ENCODE measurements around the gene FOS.

FOS gene

GRCh38 chr14:75315144-75315543 is 36.5 kb downstream of the FOS start:
- Histone ChIP-seq H3K27ac (ENCODE audit: low read length) (no peak overlapping the region), H3K27me3 (ENCODE audit: insufficient read depth, low read length) (no peaks in the 10 kb centered on the region), H3K9me3 (ENCODE audit: insufficient read depth, low read depth, low read length) (no peaks in the 10 kb centered on the region), H3K9ac (ENCODE audit: low read depth, low read length) (no peak overlapping the region), H3K4me1 (ENCODE audit: insufficient read depth, low read length) (no peaks in the 10 kb centered on the region; the same call in 1 of the 2 replicates), H3K4me3 (ENCODE audit: low read length) (no peak overlapping the region), H3K36me3 (ENCODE audit: insufficient read depth, low read depth, low read length) (no peaks in the 10 kb centered on the region)

GRCh38 chr14:75317148-75317547 is 38.5 kb downstream of the FOS start:
- Histone ChIP-seq H3K4me3 (ENCODE audit: low read length) (no peak overlapping the region), H3K9me3 (ENCODE audit: insufficient read depth, low read depth, low read length) (no peaks in the 10 kb centered on the region), H3K27me3 (ENCODE audit: insufficient read depth, low read length) (no peaks in the 10 kb centered on the region), H3K4me1 (ENCODE audit: insufficient read depth, low read length) (no peaks in the 10 kb centered on the region), H3K9ac (ENCODE audit: low read depth, low read length) (no peak overlapping the region), H3K36me3 (ENCODE audit: insufficient read depth, low read depth, low read length) (no peaks in the 10 kb centered on the region), H3K27ac (ENCODE audit: low read length) (no peak overlapping the region)

- Histone ChIP-seq H3K27ac (ENCODE audit: low read length) (no peak overlapping the region), H3K4me3 (ENCODE audit: low read length) (no peak overlapping the region), H3K36me3 (ENCODE audit: insufficient read depth, low read depth, low read length) (no peaks in the 10 kb centered on the region), H3K27me3 (ENCODE audit: insufficient read depth, low read length) (no peaks in the 10 kb centered on the region), H3K9ac (ENCODE audit: low read depth, low read length) (no peak overlapping the region), H3K4me1 (ENCODE audit: insufficient read depth, low read length) (peaks cover 3% of the 10 kb centered on the region; the same call in 1 of the 2 replicates), H3K9me3 (ENCODE audit: insufficient read depth, low read depth, low read length) (no peaks in the 10 kb centered on the region)
These were observed 39.7 kb downstream of the FOS start for GRCh38 chr14:75318353-75318752.

GRCh38 chr14:75319021-75319420 is 40.4 kb downstream of the FOS start:
- Histone ChIP-seq H3K4me3 (ENCODE audit: low read length) (no peak overlapping the region), H3K4me1 (ENCODE audit: insufficient read depth, low read length) (peaks cover 3% of the 10 kb centered on the region; the same call in 1 of the 2 replicates)

GRCh38 chr14:75320196-75320595 is 41.6 kb downstream of the FOS start:
- Histone ChIP-seq H3K27me3 (ENCODE audit: insufficient read depth, low read length) (no peaks in the 10 kb centered on the region), H3K9ac (ENCODE audit: low read depth, low read length) (no peak overlapping the region), H3K9me3 (ENCODE audit: insufficient read depth, low read depth, low read length) (no peaks in the 10 kb centered on the region), H3K4me3 (ENCODE audit: low read length) (no peak overlapping the region), H3K27ac (ENCODE audit: low read length) (no peak overlapping the region), H3K4me1 (ENCODE audit: insufficient read depth, low read length) (peaks cover 3% of the 10 kb centered on the region; the same call in 1 of the 2 replicates), H3K36me3 (ENCODE audit: insufficient read depth, low read depth, low read length) (no peaks in the 10 kb centered on the region)

More at GRCh38 chr14:75319021-75319420, 40.4 kb downstream of the FOS start:
- Histone ChIP-seq H3K27ac (ENCODE audit: low read length) (no peak overlapping the region), H3K27me3 (ENCODE audit: insufficient read depth, low read length) (no peaks in the 10 kb centered on the region), H3K9me3 (ENCODE audit: insufficient read depth, low read depth, low read length) (no peaks in the 10 kb centered on the region), H3K36me3 (ENCODE audit: insufficient read depth, low read depth, low read length) (no peaks in the 10 kb centered on the region), H3K9ac (ENCODE audit: low read depth, low read length) (no peak overlapping the region)

GRCh38 chr14:75322746-75323145 is 44.1 kb downstream of the FOS start:
- Histone ChIP-seq H3K4me1 (ENCODE audit: insufficient read depth, low read length) (peaks cover 3% of the 10 kb centered on the region; the same call in 1 of the 2 replicates), H3K27ac (ENCODE audit: low read length) (no peak overlapping the region), H3K36me3 (ENCODE audit: insufficient read depth, low read depth, low read length) (no peaks in the 10 kb centered on the region), H3K27me3 (ENCODE audit: insufficient read depth, low read length) (no peaks in the 10 kb centered on the region), H3K4me3 (ENCODE audit: low read length) (no peak overlapping the region), H3K9me3 (ENCODE audit: insufficient read depth, low read depth, low read length) (no peaks in the 10 kb centered on the region), H3K9ac (ENCODE audit: low read depth, low read length) (no peak overlapping the region)

- no peaks in the 10 kb centered on the region for H3K27me3 ChIP-seq (ENCODE audit: insufficient read depth, low read length)
- H3K9me3 ChIP-seq (ENCODE audit: insufficient read depth, low read depth, low read length): no peaks in the 10 kb centered on the region
- H3K9ac ChIP-seq (ENCODE audit: low read depth, low read length): no peak overlapping the region
- H3K4me1 ChIP-seq (ENCODE audit: insufficient read depth, low read length): peaks cover 3% of the 10 kb centered on the region; the same call in 1 of the 2 replicates
- no peak overlapping the region for H3K27ac ChIP-seq (ENCODE audit: low read length)
- no peaks in the 10 kb centered on the region for H3K36me3 ChIP-seq (ENCODE audit: insufficient read depth, low read depth, low read length)
- no peak overlapping the region for H3K4me3 ChIP-seq (ENCODE audit: low read length)
These were observed 44.9 kb downstream of the FOS start for GRCh38 chr14:75323571-75323970.

- H3K4me1 ChIP-seq (ENCODE audit: insufficient read depth, low read length): no peaks in the 10 kb centered on the region
- no peak overlapping the region for H3K9ac ChIP-seq (ENCODE audit: low read depth, low read length)
- H3K36me3 ChIP-seq (ENCODE audit: insufficient read depth, low read depth, low read length): no peaks in the 10 kb centered on the region
- no peak overlapping the region for H3K4me3 ChIP-seq (ENCODE audit: low read length)
- H3K27ac ChIP-seq (ENCODE audit: low read length): no peak overlapping the region
- no peaks in the 10 kb centered on the region for H3K9me3 ChIP-seq (ENCODE audit: insufficient read depth, low read depth, low read length)
- H3K27me3 ChIP-seq (ENCODE audit: insufficient read depth, low read length): no peaks in the 10 kb centered on the region
These were observed 50.0 kb downstream of the FOS start for GRCh38 chr14:75328558-75329155.

GRCh38 chr14:75329369-75329768 is 50.7 kb downstream of the FOS start:
- Histone ChIP-seq H3K9me3 (ENCODE audit: insufficient read depth, low read depth, low read length) (no peaks in the 10 kb centered on the region), H3K36me3 (ENCODE audit: insufficient read depth, low read depth, low read length) (no peaks in the 10 kb centered on the region), H3K27me3 (ENCODE audit: insufficient read depth, low read length) (no peaks in the 10 kb centered on the region), H3K9ac (ENCODE audit: low read depth, low read length) (no peak overlapping the region), H3K4me1 (ENCODE audit: insufficient read depth, low read length) (no peaks in the 10 kb centered on the region), H3K27ac (ENCODE audit: low read length) (no peak overlapping the region), H3K4me3 (ENCODE audit: low read length) (no peak overlapping the region)

GRCh38 chr14:75331471-75331870 is 52.8 kb downstream of the FOS start:
- H3K4me3 ChIP-seq (ENCODE audit: low read length): no peak overlapping the region
- H3K27ac ChIP-seq (ENCODE audit: low read length): no peak overlapping the region
- H3K27me3 ChIP-seq (ENCODE audit: insufficient read depth, low read length): no peaks in the 10 kb centered on the region
- no peaks in the 10 kb centered on the region for H3K9me3 ChIP-seq (ENCODE audit: insufficient read depth, low read depth, low read length)
- H3K36me3 ChIP-seq (ENCODE audit: insufficient read depth, low read depth, low read length): no peaks in the 10 kb centered on the region
- H3K4me1 ChIP-seq (ENCODE audit: insufficient read depth, low read length): no peaks in the 10 kb centered on the region
- no peak overlapping the region for H3K9ac ChIP-seq (ENCODE audit: low read depth, low read length)
